Measurements from ENCODE around the gene CACNA2D4. TPM values are rescaled to one million over a fixed set of nuclear protein-coding genes. Genes with fewer than 3 reads are reported as not detected.

The CACNA2D4 gene
- total and polyA plus RNA-seq, 2 of the 13 experiments (the other 11 are each of a cell fraction or from before 2014, with no cell fraction given): 14.2 to 136 TPM

DNA sequence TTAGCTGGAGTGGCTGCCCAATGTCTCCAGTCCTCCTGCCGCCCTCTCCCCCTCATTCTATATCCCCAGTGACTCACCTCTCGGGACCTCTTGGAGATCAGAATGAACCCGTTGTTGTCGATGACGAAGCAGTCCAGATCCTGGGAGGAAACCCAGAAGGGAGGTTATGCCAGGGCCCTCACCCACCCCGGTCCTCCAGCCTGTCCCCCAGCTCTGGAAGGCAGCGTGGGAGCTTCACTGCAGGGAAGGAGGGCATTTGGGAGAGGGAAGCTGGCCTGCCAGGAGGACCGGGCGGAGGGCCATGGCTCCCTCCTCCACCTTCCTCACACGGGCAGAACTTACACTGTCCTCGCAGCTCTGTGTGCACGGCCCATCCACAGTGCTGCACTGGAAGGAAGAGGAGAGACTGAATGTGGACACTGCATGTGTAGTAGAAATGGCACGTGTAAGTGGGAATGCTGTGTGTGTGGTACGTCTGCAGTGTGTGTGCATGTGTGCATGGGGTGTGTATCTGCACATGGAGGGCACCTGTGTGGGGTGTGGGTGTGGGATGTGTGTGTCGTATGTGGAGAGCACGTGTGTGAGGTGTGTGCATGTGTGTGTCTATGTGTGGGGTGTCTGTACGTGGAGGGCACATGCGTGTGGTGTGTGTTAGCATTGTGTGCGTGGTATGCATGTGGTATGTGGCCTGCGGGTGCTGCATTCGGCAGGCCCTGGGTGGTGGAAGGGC lies 108.1 kb downstream of the CACNA2D4 start (continued):
- TF ChIP-seq ZNF446 (CRISPR knock-in tag; IDR thresholded peaks at IDR 0.05): no peak
- TF ChIP-seq SCMH1 (CRISPR knock-in tag; IDR thresholded peaks at IDR 0.05; ENCODE audit: borderline replicate concordance): no peak
- no peak for TF ChIP-seq BRD4 (CRISPR knock-in tag; IDR thresholded peaks at IDR 0.05)
- no peak for TF ChIP-seq ZNF543 (CRISPR knock-in tag; IDR thresholded peaks at IDR 0.05)
- TF ChIP-seq, protein P1, sequence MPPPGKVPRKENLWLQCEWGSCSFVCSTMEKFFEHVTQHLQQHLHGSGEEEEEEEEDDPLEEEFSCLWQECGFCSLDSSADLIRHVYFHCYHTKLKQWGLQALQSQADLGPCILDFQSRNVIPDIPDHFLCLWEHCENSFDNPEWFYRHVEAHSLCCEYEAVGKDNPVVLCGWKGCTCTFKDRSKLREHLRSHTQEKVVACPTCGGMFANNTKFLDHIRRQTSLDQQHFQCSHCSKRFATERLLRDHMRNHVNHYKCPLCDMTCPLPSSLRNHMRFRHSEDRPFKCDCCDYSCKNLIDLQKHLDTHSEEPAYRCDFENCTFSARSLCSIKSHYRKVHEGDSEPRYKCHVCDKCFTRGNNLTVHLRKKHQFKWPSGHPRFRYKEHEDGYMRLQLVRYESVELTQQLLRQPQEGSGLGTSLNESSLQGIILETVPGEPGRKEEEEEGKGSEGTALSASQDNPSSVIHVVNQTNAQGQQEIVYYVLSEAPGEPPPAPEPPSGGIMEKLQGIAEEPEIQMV (CRISPR knock-in tag; IDR thresholded peaks at IDR 0.05; ENCODE audit: low read depth): no peak
- TF ChIP-seq, protein P2, sequence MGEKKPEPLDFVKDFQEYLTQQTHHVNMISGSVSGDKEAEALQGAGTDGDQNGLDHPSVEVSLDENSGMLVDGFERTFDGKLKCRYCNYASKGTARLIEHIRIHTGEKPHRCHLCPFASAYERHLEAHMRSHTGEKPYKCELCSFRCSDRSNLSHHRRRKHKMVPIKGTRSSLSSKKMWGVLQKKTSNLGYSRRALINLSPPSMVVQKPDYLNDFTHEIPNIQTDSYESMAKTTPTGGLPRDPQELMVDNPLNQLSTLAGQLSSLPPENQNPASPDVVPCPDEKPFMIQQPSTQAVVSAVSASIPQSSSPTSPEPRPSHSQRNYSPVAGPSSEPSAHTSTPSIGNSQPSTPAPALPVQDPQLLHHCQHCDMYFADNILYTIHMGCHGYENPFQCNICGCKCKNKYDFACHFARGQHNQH (CRISPR knock-in tag; IDR thresholded peaks at IDR 0.05): no peak
- TF ChIP-seq ZNF850 (CRISPR knock-in tag; conservative IDR thresholded peaks at IDR 0.05): no peak
- TF ChIP-seq ZNF30 (CRISPR knock-in tag; IDR thresholded peaks at IDR 0.05): no peak
- TF ChIP-seq, protein P3, sequence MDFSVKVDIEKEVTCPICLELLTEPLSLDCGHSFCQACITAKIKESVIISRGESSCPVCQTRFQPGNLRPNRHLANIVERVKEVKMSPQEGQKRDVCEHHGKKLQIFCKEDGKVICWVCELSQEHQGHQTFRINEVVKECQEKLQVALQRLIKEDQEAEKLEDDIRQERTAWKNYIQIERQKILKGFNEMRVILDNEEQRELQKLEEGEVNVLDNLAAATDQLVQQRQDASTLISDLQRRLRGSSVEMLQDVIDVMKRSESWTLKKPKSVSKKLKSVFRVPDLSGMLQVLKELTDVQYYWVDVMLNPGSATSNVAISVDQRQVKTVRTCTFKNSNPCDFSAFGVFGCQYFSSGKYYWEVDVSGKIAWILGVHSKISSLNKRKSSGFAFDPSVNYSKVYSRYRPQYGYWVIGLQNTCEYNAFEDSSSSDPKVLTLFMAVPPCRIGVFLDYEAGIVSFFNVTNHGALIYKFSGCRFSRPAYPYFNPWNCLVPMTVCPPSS (IDR thresholded peaks at IDR 0.05): no peak
- TF ChIP-seq TCF12 (IDR thresholded peaks at IDR 0.05): no peak
- no peak for TF ChIP-seq TCF12 (CRISPR knock-in tag; IDR thresholded peaks at IDR 0.05)
- TF ChIP-seq JARID2 (CRISPR knock-in tag; IDR thresholded peaks at IDR 0.05; ENCODE audit: insufficient replicate concordance): no peak
- TF ChIP-seq ZNF577 (CRISPR knock-in tag; IDR thresholded peaks at IDR 0.05; ENCODE audit: borderline replicate concordance, low read depth): no peak
- TF ChIP-seq CC2D1A (CRISPR knock-in tag; IDR thresholded peaks at IDR 0.05): no peak
- peak; percentile 92 for TF ChIP-seq ZC3H4 (CRISPR knock-in tag; IDR thresholded peaks at IDR 0.05; ENCODE audit: borderline replicate concordance)
- no peak for TF ChIP-seq NFE2 (CRISPR knock-in tag; IDR thresholded peaks at IDR 0.05)
- no peak for TF ChIP-seq ZNF136 (CRISPR knock-in tag; IDR thresholded peaks at IDR 0.05; ENCODE audit: low read depth)
- TF ChIP-seq SOX5 (CRISPR knock-in tag; IDR thresholded peaks at IDR 0.05; ENCODE audit: borderline replicate concordance): no peak
- 0 out of 2 replicates have a peak, but pooled peaks have one; percentile 64 for TF ChIP-seq MEIS1 (CRISPR knock-in tag; IDR thresholded peaks at IDR 0.05; ENCODE audit: borderline replicate concordance)
